DMS53 treated with DMSO at 0.1 percent for 48 hours (cell line): Measurements from ENCODE around the gene PDE4D.
"Not testable (repeated sequence)": the region's sequence is repeated elsewhere in the genome, so short reads cannot be mapped to it uniquely, and the experiment has no call there.

Experiments
- DNase-seq: peaks from one replicate; lab custom pipeline; 2025; ENCODE audit not compliant: unreplicated experiment; lab: John Stamatoyannopoulos, UW

The PDE4D gene

DNA sequence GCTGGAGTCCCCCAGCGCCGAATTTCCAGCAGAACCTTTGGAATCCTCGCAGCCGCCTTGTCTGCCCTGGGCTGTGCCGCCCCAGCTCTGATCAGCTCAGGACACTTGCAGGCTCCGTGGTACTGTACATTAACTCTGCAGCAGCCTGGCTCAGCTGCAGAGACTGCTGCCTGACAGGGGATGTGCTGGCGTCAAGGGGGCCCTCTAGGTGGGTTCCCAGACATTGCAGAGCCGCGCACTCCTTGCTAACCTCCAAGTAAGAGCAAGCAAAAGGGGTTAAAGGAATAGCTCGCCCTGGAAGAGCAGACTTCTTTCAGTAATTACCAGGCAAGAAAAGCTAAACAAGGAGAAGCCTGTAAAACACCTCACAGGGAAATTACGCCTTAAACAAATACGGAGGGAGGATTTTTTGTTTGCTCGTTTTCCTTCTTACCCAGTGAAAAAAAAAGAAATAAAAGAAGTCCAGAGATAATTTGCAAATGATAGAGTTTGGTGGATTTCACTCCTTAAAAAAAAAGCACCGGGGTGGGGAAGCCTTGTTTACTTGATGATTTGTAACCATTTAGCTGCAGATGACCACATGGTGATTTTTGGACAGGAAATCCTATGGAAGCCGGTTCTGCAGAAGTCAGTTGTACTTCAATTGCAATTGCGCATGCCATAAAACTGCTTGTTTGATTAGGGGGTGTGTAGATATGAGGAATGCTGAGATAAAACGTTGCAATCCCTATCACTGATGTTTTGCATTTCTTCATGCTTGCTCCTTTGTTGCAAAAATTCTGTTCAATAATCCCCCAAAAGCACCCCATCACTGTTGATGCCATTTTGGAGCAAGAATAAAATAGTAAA lies 305.8 kb downstream of the PDE4D start:
- peak; percentile 63 for DNase-seq

DNA sequence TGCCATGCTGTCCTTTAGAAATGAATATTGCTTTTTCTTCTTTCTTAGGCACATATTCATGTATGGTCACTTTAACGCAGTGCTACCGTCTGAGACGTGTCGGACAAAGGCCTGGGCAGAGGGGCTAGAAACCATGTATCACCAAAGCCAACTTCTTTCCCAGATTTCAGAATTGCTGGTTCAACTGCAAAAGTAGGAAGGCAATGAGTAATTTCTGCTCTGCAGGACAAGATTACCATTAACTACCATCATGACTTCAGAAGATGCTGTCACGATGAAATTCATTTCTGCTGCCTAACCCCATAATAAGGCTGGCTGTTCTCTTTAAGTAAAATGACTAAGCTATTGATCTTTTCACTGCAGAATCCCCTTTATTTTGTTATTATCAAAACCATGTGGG lies 306.7 kb downstream of the PDE4D start:
- no peak for DNase-seq

DNA sequence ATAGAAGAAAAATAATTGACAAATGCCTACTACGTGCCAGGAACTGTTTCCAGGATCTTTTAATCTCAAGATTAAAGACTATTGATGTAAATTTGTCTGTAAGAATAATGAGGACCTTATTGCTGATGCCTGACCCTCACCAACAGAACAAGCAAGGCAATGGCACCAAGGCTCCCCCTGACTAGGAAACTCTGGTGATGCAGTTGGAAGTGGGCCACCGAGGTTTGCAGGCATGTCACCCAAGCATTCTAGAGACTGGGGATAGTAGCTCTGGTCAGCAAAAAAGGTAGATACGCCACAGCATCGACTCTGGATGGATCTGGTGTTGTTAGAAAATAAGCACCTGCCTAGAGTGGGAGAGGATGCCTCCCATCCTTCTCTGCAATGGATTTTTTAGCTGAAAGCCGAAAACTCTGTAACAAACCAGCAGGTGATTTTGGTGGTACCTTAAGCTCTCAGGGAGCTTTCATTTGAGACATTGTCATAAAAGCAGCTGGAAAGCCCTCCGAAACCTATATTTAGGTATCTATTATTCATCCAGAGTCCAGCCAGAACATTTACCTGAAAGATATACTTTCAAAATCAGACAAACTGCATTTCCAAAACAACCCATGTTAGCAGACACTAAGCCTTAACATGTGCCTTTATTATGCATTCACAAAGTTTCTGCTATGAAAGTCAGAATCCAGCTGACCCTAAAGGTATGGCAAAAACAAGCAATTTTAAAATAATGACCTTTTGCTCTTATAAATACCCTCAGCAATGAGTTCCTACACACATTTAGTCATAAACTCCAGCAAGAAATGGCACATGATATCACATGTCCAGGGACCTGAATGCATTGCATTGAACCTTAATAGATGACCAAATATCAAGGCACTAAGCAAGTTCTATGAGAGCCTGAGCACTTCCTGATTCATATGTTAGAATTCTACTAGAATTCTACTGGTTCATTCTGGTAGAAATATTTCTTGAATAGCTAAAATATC lies 308.4 kb downstream of the PDE4D start:
- peak; percentile 27 for DNase-seq

GRCh38 chr5:59583810-59584562 lies 309.5 kb downstream of the PDE4D start:
- DNase-seq = peak; percentile 55

DNA sequence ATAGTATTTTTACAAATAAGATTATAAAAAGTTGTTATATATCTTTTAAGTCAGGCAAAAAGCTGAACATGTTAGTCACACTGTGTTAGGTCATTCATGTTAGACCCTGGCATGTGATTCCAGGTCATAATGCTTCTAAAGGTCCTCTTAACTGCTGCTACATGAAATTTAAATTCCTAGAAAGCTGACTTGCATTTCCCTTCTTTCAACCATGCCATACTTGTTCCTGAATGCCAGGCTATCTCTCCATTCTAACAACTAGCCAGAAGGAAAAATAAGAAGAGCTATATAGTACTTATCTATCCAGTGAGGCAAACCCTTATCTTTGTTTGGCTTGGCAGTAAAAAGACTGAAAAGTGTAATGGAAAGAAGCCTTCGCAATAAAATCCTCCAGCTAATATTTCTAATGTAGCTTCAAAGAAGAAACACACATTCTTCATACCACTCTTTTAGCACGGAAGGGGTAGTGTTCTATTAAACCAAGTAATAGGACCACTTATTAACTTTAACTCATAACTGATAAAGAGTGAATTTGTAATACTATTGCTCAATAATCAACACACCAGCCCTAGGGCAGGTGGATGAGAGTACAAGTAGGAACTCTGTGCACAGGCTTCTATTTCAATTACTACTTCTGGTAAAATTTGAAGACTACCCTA lies 310.2 kb downstream of the PDE4D start:
- DNase-seq = peak; percentile 55

- no peak for DNase-seq
These were observed 310.8 kb downstream of the PDE4D start for GRCh38 chr5:59582746-59583145.

DNA sequence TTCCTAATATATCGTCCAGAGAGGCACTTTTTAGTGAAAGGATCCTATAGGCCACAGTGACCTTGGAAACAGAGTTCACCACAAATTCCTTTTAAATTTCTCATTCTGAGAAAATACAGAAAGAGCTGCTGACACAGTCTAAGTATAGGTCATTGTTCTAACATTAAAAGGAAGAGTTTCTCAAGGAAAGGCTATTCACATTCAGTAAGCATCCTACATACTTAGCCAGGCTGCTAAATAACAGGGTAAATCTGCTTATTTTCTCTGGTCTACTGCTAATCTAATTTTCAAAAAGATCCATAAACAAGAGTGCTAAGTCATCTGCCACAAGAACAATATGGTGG lies 313.7 kb downstream of the PDE4D start:
- no peak for DNase-seq

- no peak for DNase-seq
These were observed 314.3 kb downstream of the PDE4D start for GRCh38 chr5:59579101-59579823.

GRCh38 chr5:59577485-59577884 lies 316.0 kb downstream of the PDE4D start:
- no peak for DNase-seq

- DNase-seq = peak; percentile 93
These were observed 317.7 kb downstream of the PDE4D start for GRCh38 chr5:59575648-59576445.

GRCh38 chr5:59573509-59573908 lies 320.0 kb downstream of the PDE4D start:
- DNase-seq = not testable (repeated sequence)

DNA sequence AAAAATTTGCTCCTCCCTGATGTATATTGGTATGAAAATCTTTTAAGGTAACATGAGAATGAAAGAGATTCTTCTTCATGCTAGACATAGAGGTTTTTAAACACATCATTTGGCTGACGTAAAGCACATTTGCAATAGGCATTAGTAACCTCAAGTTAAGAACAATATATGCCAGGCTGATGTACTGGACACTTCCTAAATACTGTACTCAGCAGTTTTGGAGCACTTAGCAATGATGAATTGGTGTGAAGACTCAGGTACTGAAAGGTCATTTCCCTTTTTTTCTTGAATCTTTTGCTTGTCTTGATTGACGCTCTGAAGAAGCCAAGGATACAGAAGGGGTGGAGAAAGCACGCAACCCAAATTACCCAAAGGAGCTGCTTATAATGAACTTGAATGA lies 322.5 kb downstream of the PDE4D start:
- no peak for DNase-seq

DNA sequence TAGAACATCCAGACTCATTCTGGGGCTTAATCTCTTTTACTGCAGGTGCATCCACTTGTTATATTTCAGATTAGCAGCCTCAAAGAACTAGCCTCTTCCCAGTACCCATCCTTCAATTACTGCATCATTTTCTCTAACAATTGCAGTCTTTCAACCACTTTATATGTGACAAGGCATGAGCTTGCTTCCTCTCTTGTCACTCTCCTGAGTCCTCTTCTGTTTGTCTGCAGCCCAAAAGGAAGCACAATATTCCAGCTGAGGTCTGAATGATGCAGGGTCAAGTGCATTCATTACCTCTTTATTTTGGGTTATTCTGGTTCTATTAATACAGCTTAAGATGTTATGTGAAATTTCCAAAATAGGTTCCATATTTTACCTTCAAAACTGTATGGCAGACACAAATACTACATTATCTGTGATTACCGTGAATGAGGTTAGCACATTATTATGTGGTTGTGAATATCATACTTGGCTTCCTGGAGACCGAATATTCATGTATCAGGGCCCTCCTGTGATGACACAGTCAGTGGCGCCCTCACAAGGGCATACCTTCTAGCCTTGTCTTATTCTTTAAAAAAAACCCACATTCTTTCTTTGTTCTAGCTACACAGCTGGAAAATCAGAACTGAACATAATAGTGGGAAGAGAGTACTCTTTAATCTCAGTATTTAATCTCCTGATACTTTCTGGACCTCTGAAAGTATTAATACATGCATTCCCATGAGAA lies 323.8 kb downstream of the PDE4D start:
- DNase-seq = peak; percentile 42

DNA sequence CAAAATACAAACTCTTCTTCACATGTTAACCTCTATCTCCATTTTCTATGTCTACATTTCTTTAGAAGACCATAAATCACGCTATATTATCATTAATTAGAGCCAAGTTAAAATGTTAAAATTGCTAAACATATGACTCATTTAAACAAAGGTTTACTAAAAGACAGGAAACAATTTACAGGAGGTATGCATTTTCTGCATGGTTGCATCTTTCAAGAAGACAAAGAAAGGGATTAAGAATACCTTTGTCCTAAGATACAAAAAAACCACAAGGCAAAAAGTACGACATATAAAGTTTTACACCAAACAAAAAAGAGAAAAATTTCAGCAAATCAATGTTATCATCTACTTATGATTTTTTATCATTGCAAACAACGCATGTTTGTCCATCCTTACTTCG lies 324.4 kb downstream of the PDE4D start:
- no peak for DNase-seq

GRCh38 chr5:59568161-59568560 lies 325.4 kb downstream of the PDE4D start:
- no peak for DNase-seq

GRCh38 chr5:59565551-59565950 lies 328.0 kb downstream of the PDE4D start:
- no peak for DNase-seq

DNA sequence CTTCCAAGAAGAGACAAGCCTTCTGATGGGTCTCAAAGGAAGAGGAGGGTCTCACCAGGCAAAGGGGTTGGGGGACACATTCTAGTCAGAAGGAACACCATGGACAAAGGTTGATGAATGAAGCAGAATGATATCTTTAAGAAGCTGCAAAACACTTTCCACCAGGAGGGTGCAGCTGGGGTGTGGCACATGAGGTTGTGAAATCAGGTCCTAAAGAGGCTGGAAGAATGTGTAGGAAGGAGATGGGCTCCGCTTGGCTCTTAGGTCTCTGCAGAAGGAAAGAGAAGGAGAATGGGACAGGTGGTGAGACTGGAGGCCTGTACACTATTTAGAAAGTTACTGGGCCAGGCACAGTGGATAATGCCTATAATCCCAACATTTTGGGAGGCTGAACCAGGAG lies 328.6 kb downstream of the PDE4D start:
- DNase-seq = no peak

- peak; percentile 94 for DNase-seq
These were observed 330.7 kb downstream of the PDE4D start for GRCh38 chr5:59562756-59563389.
